ENCODE results near the gene POLN. TPM values are rescaled to one million over a fixed set of nuclear protein-coding genes. Genes with fewer than 3 reads are reported as not detected.
A peak's percentile ranks its signal among the peaks of the same experiment; 100 is the strongest.

POLN gene
- total RNA-seq, 3 donors from 2014 or later (not counting 1 experiment from before 2014, with no cell fraction given) = 2.6 to 6.9 (median 3.3) TPM

DNA sequence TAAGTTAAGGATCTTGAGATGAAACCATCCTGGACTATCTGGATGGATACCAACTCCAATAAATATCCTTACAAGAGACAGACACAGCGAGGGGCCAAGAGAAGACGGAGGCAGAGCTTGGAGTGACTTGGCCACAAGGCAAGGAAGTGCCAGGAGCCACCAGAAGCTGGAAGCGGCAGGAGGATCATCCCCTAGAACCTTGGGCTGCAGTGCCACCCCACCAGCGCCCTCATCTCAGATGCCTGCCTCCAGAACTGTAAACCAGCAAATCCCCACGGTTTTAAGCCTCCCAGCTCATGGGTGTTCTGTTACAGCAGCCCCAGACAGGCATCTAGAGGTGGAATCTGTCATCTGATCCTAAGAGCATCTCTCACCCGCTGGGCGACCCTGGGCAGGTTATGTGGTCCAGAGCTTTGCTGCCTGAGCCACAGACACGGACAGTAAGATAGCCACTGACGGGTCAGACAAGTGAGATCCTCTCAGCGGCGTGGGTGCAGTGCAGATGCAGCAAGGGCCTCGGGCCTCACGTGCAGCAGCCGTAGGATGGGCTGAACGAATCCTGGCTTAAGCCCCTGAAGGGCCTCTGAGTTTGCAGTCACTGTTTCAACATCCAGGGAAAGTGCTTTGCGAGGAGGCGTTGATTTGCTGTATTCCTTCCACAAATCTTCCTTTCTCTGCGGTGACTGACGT, 45.1 kb upstream of the POLN start:
- Mint-ChIP-seq H3K4me3 (no peak overlapping the region), H3K27me3 (ENCODE audit: low read depth in 2 of 2) (no peaks in the 10 kb centered on the region), H3K9me3 (no peaks in the 10 kb centered on the region), H3K4me1 (peaks cover 21 to 41% of the 10 kb centered on the region in 2 donors), H3K27ac (peak overlapping the region in 1 of 2 donors; percentile 58), H3K36me3 (no peaks in the 10 kb centered on the region)
- H3K9me3 ChIP-seq (ENCODE audit: control insufficient read depth, insufficient read depth, low read length) = no peaks in the 10 kb centered on the region
- 88% methylated on average over 19 of the region's 19 CpGs for WGBS (ENCODE audit: insufficient coverage)
- H3K27me3 ChIP-seq (ENCODE audit: control insufficient read depth, insufficient read depth, low read length) = no peaks in the 10 kb centered on the region
- no peak overlapping the region for H3K4me3 ChIP-seq (ENCODE audit: low read length)
- intact Hi-C loops (cut with micrococcal nuclease) = no loop called here
- peaks cover 48% of the 10 kb centered on the region for H3K4me1 ChIP-seq (ENCODE audit: control insufficient read depth, insufficient read depth, low read length)
- TF ChIP-seq CTCF (IDR thresholded peaks at IDR 0.05) = no peak
- H3K27ac ChIP-seq (ENCODE audit: low read length) = no peak overlapping the region
- DNase-seq = no peak
- no peaks in the 10 kb centered on the region for H3K36me3 ChIP-seq (ENCODE audit: control insufficient read depth, insufficient read depth, low read length)
- ATAC-seq = no peak

DNA sequence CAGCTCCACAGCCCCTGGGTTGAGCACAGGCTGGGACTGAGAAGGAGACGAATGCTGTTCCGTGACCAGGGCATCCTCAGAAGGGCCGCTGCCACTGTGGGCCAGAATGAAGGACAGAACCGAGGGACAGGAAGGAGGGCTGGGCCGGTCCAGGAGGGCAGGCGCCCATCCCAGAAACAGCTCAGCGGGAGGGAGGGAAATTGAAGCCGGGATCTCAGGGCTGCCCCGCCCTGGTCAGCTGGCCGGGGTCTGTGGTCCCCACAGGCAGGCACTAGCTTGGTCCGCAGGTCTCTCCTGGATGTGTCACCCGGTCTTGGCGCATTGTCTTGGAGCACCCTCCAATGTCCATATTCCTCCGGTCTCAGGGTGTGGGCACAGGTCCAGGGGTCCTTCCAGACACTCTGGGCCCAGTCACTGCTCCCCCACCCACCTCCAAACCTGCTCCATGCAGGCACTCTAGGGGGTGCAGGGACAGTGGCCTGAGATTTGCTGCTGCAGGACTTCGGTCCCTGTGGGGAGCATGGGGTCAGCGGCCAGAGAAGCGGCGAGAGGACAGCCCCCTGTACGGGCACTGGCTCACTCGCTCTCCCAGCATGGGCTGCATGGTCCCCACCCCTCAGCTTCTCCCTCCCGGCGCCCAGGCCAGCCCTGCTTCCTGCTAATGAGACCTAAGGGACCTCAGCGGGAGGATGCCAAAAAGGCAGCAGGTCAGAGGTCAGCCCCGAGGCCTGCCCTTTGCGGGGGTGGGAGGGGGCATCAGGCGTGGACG, 43.9 kb upstream of the POLN start:
- peaks cover 48% of the 10 kb centered on the region for H3K4me1 ChIP-seq (ENCODE audit: control insufficient read depth, insufficient read depth, low read length)
- H3K4me3 Mint-ChIP-seq = no peak overlapping the region
- H3K27me3 Mint-ChIP-seq (ENCODE audit: low read depth in 2 of 2) = no peaks in the 10 kb centered on the region
- peaks cover 30 to 45% of the 10 kb centered on the region in 2 donors for H3K4me1 Mint-ChIP-seq
- H3K27ac Mint-ChIP-seq = peak overlapping the region; percentile 95 to 97
- no peak overlapping the region for H3K27ac ChIP-seq (ENCODE audit: low read length)
- no peak for TF ChIP-seq CTCF (IDR thresholded peaks at IDR 0.05)
- H3K36me3 Mint-ChIP-seq = no peaks in the 10 kb centered on the region
- intact Hi-C loops (cut with micrococcal nuclease) = no loop called here
- ATAC-seq (no peak), DNase-seq (no peak)
- H3K9me3 Mint-ChIP-seq = no peaks in the 10 kb centered on the region
- no peaks in the 10 kb centered on the region for H3K36me3 ChIP-seq (ENCODE audit: control insufficient read depth, insufficient read depth, low read length)
- H3K27me3 ChIP-seq (ENCODE audit: control insufficient read depth, insufficient read depth, low read length) = no peaks in the 10 kb centered on the region
- WGBS (ENCODE audit: insufficient coverage) = 95% methylated on average over 27 of the region's 27 CpGs
- no peaks in the 10 kb centered on the region for H3K9me3 ChIP-seq (ENCODE audit: control insufficient read depth, insufficient read depth, low read length)
- H3K4me3 ChIP-seq (ENCODE audit: low read length) = no peak overlapping the region

- Histone ChIP-seq H3K9me3 (ENCODE audit: control insufficient read depth, insufficient read depth, low read length) (no peaks in the 10 kb centered on the region), H3K36me3 (ENCODE audit: control insufficient read depth, insufficient read depth, low read length) (no peaks in the 10 kb centered on the region), H3K27me3 (ENCODE audit: control insufficient read depth, insufficient read depth, low read length) (no peaks in the 10 kb centered on the region), H3K4me1 (ENCODE audit: control insufficient read depth, insufficient read depth, low read length) (peaks cover 45% of the 10 kb centered on the region), H3K27ac (ENCODE audit: low read length) (no peak overlapping the region), H3K4me3 (ENCODE audit: low read length) (no peak overlapping the region)
- no peaks in the 10 kb centered on the region for H3K9me3 Mint-ChIP-seq
- H3K27me3 Mint-ChIP-seq (ENCODE audit: low read depth in 2 of 2) = no peaks in the 10 kb centered on the region
- 65% methylated on average over 15 of the region's 15 CpGs for WGBS (ENCODE audit: insufficient coverage)
- H3K36me3 Mint-ChIP-seq = no peaks in the 10 kb centered on the region
- no peak for ATAC-seq
- H3K4me1 Mint-ChIP-seq = peaks cover 31 to 44% of the 10 kb centered on the region in 2 donors
- H3K4me3 Mint-ChIP-seq = no peak overlapping the region
- peak overlapping the region; percentile 95 to 97 for H3K27ac Mint-ChIP-seq
- intact Hi-C loops (cut with micrococcal nuclease) = loop anchor here (5.0 kb wide), 2 partner anchors 43 to 182 kb away; partner anchors contain the start of genes HAUS3, POLN and RNF4
- TF ChIP-seq CTCF (IDR thresholded peaks at IDR 0.05) = no peak
- peak in 1 of 2 donors; percentile 51 for DNase-seq
Measured at GRCh38 chr4:2284934-2285612, 43.2 kb upstream of the POLN start.

Measured in natural killer cell (primary cell).